GM19324 (cell line): ENCODE measurements around the gene ZNF750.

ENCODE experiments used
- ATAC-seq: cut with Tn5 transposase; IDR thresholded peaks from one replicate; pipeline ENCODE4 v1.9.1; 2021; ENCODE audit warnings: mild to moderate bottlenecking, moderate library complexity; ENCODE audit not compliant: unreplicated experiment, low FRiP score

ZNF750 gene

DNA sequence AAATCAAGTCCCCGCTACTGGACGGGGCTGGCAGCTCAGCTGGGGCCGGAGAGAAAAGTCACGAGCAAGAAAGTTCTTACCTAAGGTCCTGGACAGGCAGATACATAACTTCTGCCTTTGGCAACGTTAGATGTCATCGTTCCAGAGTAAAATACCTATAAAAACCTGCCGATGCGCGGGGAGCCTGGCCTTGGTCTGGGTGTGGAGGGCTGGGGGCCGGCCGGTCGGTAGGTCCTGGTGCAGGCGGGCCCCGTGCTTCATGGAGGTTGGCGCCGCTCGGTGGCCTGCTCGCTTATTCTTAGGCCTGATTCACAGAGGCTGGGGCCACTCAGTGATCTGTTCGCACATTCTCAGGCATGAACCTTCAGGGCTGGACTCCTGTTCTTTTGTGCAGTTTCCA is 33.7 kb upstream of the ZNF750 start:
- no peak for ATAC-seq

DNA sequence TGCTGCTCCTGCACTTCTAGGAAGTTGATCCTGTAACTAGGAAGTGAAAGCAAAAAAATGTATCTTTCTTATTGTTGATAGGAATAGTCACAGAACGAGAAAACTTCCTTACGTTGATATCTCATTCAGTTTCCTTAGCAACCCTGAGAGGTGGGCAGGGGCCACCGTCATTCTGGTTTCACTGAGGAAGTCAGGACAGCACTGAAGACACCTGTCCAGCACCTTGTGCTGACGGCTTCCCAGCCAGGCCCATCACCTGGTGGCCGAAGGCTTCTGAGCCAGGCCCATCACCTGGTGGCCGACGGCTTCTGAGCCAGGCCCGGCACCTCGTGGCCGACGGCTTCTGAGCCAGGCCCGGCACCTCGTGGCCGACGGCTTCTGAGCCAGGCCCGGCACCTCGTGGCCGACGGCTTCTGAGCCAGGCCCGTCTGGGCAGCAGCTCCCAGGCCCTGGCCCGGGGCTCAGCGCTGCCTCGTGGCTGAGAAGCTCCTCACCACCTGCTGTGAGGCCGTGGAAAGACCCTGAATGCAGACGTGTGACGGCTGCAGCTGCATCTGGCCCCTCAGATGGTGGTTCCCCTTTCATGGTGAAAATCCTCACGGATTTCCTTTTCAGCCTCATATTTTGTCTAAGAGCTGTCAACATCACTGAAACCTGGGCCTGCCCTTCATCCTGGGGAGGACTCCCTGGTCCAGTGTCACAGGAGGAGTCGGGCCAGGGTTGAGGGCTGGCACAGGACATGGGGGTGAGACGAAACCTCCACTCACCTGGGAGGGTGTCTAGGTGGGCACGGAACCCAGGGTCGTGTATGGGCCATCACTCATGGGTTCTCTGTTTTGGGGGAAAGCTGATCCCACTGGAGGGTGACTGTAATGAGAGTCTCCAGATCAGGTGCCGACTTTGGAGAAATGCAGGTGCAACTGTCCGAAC is 33.0 kb upstream of the ZNF750 start:
- no peak for ATAC-seq

DNA sequence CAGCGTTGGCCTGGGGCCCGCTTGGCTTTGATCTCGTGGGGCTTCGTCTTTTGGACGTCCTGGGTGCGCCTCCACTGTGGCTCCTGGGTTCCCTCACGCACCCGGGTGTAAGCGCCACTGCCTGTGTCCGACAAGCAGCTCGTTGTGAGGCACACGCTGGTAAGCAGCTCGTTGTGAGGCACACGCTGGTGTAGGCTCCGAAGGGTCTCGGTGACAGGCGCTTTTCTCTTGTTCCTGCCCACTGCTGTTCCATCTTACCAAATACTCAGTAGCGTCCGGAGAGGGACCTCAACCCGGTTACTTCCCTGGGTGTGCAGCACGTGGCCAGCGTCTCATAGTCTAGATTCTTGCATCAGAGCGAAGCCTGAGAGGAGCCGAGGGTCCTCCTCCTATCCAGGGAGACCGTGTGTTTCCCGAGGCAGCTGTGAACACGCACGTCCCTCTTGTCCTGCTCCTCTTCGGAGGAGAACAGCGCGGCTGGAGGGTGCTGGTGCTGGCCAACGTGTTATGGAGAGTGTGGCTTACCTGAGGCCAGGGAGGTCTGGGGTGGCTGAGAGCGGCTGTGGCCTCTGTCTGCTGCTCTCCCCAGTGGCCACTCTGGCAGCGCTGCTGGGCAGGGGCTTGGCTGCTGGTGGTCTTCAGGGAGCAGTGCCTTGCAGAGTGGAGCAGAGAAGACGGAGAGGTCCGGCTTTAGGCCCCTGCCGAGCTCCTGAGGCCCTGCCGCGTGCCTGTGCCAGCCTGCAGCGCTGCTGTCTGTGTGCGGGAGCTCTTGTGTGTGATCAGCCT is 32.1 kb upstream of the ZNF750 start:
- no peak for ATAC-seq

GRCh38 chr17:82871056-82871775 is 31.4 kb upstream of the ZNF750 start:
- ATAC-seq: no peak

- ATAC-seq: no peak
These were observed 30.7 kb upstream of the ZNF750 start for GRCh38 chr17:82870541-82870940.

GRCh38 chr17:82870091-82870491 is 30.3 kb upstream of the ZNF750 start:
- no peak for ATAC-seq

GRCh38 chr17:82869536-82869935 is 29.7 kb upstream of the ZNF750 start:
- ATAC-seq: no peak

- no peak for ATAC-seq
These were observed 28.9 kb upstream of the ZNF750 start for GRCh38 chr17:82868715-82869131.

DNA sequence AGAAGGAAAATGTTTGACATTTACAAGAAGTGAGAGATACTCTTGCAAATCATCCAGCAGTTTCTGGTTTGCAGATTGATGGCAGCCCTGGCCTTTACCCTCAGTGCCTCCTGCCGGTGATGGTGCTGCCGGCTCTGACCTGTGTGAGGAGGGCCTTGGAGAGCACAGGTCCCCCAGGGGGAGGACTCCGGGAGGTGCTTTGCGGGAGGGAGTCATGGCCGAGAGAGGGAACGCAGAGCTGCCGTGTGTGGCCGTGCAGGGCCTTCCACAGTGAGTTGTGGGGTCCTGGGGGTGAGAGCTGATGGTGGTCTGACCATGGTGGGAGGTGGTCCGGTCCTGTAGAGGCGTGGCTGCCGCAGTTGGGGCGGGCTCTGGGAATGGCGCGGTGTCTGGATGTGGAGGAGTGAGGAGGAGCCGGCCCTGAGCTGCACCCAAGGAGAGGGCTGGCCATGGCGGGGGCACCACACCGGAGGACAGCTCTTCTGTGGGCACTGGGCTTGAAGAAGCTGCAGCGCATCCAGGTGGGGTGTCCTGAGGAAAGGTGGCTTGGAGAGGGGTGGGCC is 28.0 kb upstream of the ZNF750 start:
- ATAC-seq: no peak

- ATAC-seq: no peak
These were observed 26.9 kb upstream of the ZNF750 start for GRCh38 chr17:82866590-82867191.

DNA sequence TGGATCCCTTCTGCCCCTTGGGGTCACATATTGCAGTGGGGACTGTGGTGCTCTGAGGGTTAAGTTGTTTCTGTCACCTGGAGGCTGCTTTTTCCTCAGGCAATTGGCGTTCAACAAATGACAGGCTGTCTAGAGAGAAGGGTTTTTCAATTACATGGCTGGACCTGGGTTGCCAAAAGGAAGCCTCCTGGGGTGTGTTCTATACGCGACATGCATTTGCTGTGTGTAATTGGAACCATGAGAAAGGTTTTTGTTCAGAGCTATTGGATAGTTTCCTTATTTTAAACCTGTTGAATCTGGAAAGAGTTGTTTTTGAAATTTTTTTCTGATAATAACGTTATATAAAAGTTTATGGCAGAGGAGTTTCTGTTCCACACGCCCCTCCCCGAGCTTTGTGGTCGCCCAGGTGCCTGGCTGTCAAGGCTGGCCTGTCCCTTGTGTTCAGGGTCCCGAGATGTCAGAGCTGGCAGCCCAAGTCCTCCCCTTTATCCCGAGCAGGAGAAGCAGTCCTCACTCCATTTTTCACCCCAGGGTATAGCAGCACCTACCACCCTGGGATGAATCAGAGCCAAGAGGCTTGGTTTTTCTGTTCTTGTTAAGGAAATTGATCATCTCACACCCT is 26.1 kb upstream of the ZNF750 start:
- ATAC-seq: no peak

DNA sequence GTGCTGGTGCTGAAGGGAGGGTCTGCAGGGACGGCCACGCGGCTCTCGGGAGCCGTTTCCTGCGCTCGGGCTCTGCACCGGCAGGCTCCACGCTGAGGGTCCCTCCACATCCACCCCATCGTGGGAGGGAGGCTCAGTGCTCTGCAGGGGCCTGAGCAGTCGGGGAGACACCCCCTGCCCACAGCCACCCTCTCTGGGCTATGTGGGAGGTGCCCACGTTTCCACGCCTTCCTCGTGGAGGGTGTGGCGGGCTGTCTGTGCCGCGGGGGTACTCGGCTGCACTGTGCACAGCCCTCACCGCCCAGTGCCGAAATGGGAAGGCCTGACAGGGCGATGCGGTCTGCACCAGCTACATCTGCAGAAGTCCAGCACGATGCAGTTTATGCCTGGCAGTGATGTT is 25.5 kb upstream of the ZNF750 start:
- no peak for ATAC-seq

GRCh38 chr17:82864713-82865248 is 25.0 kb upstream of the ZNF750 start:
- ATAC-seq: no peak

DNA sequence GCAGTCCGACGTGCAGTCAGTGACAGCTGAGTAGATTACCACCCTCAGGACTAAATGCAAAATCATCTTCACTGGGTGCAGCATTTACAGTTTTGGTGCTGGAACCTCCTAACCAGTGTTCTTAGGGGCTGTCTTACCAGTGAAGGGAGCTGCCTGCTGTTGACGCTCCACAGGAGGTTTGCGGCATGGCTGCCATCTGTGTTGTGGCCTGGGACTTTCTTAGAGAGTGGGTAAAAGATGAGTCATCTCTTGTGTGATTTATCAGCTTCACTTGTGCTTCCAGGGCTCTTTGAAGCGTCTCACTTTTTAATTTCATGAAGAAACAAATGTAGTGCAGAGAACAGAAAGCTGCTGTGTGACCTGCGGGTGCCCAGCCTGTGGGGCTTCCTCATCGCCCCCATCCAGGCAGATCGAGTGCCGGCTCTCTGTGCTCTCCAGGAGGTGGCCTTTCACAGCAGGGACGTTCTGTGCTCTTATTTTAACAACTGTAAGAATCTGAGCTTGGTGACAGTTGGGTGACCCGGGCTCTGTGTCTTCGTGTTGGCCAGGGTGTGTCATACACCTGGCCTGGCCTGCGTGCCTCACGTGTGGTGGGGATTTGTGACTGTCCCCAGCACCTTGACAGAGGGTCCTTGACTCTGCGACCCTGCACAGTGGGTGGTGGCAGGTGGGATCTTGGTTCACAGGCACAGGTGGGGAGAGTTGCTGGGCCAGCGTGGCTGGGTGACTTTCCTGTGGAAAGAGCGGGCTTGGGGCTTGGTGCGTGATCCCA is 24.3 kb upstream of the ZNF750 start:
- no peak for ATAC-seq

GRCh38 chr17:82863383-82863940 is 23.6 kb upstream of the ZNF750 start:
- no peak for ATAC-seq

- ATAC-seq: no peak
These were observed 23.0 kb upstream of the ZNF750 start for GRCh38 chr17:82862737-82863382.

DNA sequence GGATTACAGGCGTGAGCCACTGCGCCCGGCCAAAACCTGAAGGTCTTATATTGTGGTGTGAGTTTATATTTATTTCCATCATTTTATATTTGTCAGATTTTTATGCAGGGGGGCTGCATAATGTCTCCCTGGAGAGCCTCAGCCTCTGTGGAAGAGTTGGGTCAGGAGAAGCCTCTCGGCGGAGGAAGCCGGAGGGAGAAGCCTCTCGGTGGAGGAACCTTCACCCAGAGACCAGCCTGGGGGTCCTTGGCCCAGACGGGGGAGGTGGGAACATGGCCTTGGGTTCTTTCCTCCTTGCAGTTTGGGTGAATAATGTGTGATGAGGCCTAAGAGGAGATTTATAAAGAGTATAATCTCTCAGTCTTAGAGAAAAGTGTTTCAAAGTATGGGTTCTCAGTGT is 22.4 kb upstream of the ZNF750 start:
- no peak for ATAC-seq

DNA sequence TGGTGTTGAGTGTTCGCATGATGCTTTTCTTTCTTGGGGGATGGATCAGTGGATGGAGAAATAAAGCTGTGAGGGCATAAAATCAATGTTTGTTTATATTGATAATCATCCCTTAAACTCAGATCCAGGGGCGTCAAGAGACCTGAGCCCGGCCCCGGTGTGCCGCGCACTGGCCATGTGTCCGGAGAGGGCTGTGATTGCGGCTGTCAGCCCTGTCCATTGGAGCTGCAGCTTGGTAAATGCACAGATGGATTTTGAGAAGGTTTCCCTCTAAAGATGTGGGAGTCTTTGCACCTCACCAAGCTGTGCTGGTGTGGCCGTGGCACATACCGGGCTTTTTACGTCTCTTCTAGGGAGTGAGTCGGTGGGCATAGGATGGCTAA is 21.6 kb upstream of the ZNF750 start:
- no peak for ATAC-seq
